HG02610 (cell line): Measurements from ENCODE around the gene PDE4D.

Source experiments
- ATAC-seq: cut with Tn5 transposase; IDR thresholded peaks from one replicate; pipeline ENCODE4 v1.9.1; 2021; ENCODE audit warnings: mild to moderate bottlenecking, moderate library complexity; ENCODE audit not compliant: unreplicated experiment

Gene PDE4D

DNA sequence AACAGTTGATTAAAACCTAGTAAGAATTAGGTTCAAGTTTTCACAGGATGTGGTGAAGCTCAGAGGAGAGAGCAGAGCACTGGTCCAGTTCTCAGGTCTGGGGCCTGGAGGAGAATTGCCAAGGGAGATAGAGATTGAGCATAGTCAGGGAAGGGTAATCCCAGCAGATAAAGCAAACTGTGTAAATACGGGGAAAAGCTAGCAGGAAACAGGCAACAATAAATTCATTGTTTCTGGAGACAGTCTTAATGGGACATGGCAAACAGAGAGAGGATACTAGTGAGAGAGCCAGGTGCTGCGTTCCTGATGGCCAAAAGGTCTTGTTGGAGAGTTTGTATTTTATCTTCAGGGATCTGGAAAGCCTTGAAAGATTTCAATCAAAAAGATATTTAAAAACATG lies 333.0 kb downstream of the PDE4D start:
- no peak for ATAC-seq

DNA sequence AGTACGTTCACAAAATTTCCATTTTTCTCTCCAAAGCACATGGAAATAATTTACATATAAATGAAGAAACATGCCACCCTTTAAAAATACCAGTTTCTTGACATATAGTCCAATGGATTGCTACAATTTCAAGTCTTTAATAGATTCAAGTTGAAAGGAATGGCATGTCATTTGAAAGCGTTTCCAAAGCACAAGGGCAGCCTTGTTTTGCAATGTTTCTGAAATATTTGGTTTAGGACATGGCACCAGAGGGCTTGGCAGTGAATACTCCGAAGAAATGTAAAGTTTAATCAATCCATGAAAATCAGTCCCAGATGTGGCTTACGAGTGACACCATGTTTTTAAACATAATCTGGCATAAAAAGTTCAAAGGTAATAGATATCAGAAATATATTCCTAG lies 333.7 kb downstream of the PDE4D start:
- no peak for ATAC-seq

DNA sequence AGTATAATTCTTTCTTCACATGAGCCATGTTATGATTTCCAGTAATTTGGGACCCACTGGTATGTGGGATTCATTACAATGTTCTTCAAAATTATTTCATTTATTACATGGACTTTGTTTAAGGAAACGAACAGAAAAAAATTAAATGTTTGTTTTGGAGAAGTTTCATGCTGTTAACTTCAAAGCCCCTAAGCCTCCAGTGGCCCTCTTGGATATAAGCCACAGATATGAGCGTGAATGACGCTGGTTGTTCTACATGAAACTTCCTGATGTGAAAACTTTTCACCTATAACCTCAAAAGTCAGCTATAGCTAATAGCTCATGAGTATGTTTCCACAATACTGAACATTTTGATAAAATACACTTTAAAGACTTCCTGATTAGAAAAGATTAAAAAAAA lies 334.2 kb downstream of the PDE4D start:
- ATAC-seq: no peak

DNA sequence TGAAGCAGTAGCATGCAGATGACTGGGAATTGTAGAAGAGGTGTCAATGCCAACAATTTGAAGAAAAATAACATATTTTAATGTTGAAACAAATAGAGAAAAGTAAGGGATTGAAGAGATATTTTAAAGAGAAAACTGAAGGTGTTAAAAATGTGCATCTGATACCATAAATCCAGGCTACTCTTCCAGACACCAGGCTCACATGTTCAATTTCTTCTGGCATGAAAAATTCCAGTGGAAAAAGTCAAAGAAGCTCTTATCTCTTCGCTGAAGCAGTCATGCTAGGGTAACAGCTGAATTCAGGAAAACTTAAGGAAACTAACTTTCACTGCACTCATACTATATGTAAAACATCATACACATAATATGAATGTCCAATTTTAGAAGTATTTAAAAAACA lies 335.0 kb downstream of the PDE4D start:
- ATAC-seq: no peak

GRCh38 chr5:59557572-59557971 lies 336.0 kb downstream of the PDE4D start:
- ATAC-seq: no peak

DNA sequence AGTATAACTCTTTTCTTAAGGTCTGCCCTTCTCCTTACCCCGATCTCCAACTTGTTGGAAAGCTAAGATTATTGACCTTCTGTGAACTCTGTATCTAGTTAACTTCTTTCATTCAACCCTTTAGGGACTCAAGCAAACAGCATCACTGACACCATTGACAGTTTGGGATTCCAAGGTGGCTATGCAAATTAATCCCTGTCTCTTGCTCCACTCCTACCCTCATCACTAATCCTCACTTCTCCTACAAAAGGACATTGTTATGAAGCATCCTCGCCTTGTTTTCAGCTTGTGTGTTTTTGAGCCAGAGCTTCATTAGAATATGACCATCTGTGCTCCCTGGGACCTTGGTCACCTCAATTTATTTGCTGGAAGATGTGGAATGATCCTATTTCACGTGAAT lies 337.9 kb downstream of the PDE4D start:
- no peak for ATAC-seq

DNA sequence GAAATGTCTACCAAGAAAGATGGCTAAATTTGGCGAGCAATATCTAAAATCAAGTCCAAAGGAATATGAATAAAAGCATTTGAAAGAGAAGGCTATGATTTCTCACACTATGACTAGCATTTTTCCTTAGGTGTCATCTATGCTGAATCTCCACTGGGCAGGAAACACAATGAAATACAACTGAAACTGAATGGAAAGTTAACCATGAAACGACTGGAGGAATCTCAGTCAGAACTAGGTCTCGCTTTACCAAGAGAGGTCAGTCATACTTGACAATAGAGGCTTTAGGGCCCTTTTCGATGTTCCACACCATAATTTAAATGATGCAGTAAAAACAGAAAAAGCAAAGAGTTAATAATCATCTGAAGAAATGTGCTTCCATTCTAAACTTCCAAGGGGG lies 339.0 kb downstream of the PDE4D start:
- ATAC-seq: no peak

GRCh38 chr5:59553992-59554391 lies 339.5 kb downstream of the PDE4D start:
- ATAC-seq: no peak

GRCh38 chr5:59548807-59549357 lies 344.6 kb downstream of the PDE4D start:
- no peak for ATAC-seq

DNA sequence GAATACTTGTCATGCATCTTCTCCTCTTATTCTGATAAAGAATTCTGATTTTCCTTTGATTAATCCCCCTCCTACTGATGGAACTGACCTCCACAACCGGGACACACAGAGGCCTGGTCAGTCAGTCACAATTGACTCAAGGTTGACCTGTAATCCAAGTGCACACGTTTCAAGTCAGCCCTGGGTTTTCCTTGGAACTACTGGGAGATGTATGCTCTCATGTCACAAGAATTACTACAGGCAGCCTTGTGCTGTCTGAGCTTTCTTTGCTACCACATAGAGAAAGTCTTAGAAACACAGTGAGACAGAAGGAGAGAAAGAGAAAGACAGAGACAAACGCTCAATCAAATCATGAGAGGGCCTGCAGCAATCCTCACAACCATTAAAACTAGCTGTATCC lies 345.8 kb downstream of the PDE4D start:
- ATAC-seq: no peak

GRCh38 chr5:59544573-59544972 lies 349.0 kb downstream of the PDE4D start:
- no peak for ATAC-seq

DNA sequence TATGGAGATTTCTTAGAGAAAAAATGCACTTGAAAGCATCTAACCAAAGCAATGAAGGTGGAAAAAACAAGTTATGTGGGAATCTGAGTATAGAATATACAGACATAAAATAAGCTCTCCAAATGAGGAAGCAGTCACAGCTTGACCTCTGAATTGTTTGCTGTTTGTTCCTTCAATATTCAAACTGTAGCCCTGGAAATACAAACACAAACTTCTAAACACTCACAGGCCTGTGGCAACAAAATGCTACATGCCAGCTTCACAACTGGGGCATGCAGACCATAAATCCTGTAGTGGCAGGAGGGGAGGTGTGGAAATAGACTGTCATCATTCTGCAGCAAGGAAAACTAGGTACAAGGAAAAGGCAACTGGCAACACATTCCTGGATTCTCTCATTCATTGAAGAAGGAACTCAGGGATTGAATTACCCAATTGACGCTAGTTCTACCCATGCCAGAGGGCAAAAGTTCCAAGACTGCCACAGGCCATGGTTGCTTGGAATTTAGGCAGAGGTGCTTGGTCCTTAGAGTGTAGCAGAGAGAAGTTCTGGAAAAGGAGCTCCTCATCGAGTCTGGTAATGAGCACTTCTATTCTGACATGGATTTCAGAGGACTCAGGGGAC lies 349.6 kb downstream of the PDE4D start:
- no peak for ATAC-seq

DNA sequence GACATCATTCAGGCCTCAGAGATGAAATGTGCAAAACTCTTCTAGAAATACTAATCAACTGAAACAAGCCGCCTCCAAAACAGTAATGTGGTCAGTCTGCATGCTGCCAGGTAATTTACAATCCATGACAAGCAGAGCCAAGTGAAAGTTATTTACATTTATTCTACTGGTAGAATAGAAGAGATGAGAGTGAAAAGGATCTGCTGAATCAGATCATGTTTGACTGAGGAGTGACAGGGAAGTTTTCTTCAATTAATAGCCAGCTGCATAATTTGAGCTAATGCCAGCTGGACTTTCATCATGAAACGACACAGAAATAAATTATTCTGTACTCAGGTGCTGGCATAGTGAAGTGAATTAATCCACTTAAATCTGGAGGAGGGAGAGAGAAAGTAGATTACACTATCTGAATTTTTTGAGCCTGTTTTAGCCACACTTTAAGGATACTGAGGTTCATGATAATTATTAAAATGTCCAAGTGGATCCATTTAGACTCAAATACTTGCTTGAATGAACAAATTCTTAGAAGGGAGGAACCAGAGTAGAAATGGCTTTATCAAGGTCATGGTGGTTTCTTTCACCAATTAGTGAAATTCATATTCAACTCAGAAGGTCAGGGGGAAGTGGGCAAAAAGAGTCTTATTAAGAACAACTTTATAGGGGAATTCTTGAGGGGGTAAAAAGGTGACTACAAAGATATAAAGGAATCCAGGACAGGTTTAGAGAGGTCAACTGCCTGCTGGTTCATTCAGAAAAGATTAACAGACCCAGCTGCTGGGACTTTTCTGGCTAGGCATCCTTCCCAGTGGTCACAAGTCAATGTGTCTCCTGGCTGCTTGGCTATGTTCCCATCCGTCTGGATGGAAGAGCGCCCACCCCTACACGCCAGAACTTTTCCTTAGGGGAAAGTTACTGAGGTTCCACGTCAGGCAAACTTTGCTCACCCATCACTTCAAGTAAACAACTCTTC lies 350.4 kb downstream of the PDE4D start:
- ATAC-seq: no peak

GRCh38 chr5:59542306-59542705 lies 351.2 kb downstream of the PDE4D start:
- ATAC-seq: no peak

DNA sequence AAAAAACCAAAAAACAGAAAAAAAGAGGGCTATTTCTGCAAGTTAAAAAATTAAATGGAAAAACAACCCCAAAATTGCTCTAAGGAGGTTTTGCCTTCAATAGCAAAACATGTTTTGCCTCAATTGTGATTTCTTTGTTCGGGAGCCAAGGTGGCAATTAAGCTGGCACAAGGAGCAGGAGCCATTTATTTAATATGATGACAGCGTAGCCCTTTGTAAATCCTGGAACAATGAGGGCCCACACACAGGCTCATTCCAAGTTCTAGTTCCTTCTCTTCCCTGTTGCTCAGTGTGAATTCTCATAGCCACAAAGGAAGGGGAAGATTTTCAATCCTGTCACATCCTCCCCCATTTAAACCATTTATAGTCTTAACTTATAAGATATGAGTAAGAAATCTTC lies 353.2 kb downstream of the PDE4D start:
- ATAC-seq: no peak

GRCh38 chr5:59538750-59539121 lies 354.8 kb downstream of the PDE4D start:
- ATAC-seq: no peak

- ATAC-seq: no peak
These were observed 355.4 kb downstream of the PDE4D start for GRCh38 chr5:59537961-59538749.

- no peak for ATAC-seq
These were observed 356.7 kb downstream of the PDE4D start for GRCh38 chr5:59536875-59537274.

GRCh38 chr5:59535561-59535960 lies 358.0 kb downstream of the PDE4D start:
- no peak for ATAC-seq

DNA sequence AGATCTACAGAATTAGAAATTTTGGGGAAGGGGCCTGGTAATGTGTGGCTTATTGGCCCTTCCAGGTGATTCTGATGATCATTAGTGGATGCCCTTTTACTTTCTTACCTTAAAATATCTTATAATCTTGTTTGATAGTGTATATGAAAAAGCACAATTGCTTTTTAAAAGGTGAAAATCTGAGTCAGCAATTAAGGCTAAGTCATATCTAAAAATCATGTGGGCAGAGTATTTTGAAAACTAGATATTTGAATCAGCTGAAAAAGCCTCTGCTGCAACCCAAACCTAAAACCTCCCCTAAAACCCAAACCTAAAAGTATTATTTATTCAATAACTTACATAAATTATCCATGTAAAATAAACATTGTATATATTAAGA lies 359.8 kb downstream of the PDE4D start:
- ATAC-seq: no peak

DNA sequence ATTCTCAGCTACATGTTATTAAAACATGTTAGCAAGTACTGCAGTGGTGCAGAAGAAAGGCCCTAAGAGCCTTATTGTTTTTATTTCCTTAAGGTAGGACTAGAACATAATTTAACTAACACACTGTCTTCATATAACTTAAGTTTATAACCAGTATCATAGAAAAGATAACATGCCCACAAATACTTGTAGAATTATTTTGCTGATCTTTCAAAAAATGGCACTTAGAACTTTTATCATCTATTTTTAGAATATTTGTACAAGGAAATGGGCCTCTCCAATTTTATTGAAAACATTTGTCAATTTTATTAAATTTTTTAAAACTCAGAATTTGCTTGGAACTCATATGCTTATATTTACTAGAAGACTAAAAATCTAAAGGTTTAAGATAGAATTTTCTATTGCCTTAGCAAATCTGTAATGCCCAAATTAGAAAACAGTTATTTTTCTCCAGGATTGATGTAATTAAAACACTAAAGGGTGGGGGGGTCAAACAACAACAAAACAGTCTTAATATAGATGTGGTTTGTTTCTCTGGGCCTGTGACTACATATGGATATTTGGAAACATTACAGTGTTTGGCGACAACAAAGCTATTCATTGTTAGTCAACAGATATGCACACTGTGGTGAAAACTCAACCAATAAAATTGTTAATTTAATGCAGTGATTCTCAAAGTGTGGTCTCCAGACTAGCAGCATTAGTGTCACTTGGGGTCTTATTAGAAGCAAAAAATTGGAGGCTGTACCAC lies 360.4 kb downstream of the PDE4D start:
- ATAC-seq: no peak
